Subcutaneous abdominal adipose tissue (tissue), 5 donors: ENCODE data around the gene POLDIP3.
"Not testable (repeated sequence)": the region's sequence is repeated elsewhere in the genome, so short reads cannot be mapped to it uniquely, and the experiment has no call there.

ENCODE experiments used
- H3K27ac ChIP-seq: one replicate; pipeline ENCODE4 v1.7.0; 2013; ENCODE audit warnings: low read depth, mild to moderate bottlenecking, inconsistent platforms, low read length, moderate library complexity
- H3K27me3 ChIP-seq, 5 donors: one replicate each; pipeline ENCODE4 v1.7.0; 2013; ENCODE audit warnings: low read length in 5 of 5, inconsistent platforms in 1 of 5; ENCODE audit not compliant: control insufficient read depth in 5 of 5, insufficient read depth in 4 of 5
- H3K36me3 ChIP-seq, 5 donors: one replicate each; pipeline ENCODE4 v1.7.0; 2013; ENCODE audit warnings: low read length in 5 of 5; ENCODE audit not compliant: control insufficient read depth in 5 of 5, insufficient read depth in 5 of 5
- H3K4me1 ChIP-seq, 5 donors: one replicate each; pipeline ENCODE4 v1.7.0; 2013; ENCODE audit warnings: low read length in 5 of 5, mild to moderate bottlenecking in 3 of 5, moderate library complexity in 1 of 5; ENCODE audit not compliant: control insufficient read depth in 5 of 5, insufficient read depth in 5 of 5
- H3K4me3 ChIP-seq, 5 donors: one replicate each; pipeline ENCODE4 v1.7.0; 2013; ENCODE audit warnings: low read length in 5 of 5, low read depth in 1 of 5
- H3K9ac ChIP-seq, 5 donors: one replicate each; pipeline ENCODE4 v1.7.0; 2013; ENCODE audit warnings: low read length in 5 of 5, mild to moderate bottlenecking in 4 of 5, moderate library complexity in 3 of 5
- H3K9me3 ChIP-seq, 5 donors: one replicate each; pipeline ENCODE4 v1.7.0; 2013; ENCODE audit warnings: low read length in 5 of 5; ENCODE audit not compliant: control insufficient read depth in 5 of 5
- donor health status: healthy.
- donor health status: healthy.
- donor health status: healthy.
- donor health status: healthy.
- donor health status: healthy.

POLDIP3 gene

GRCh38 chr22:42565956-42566355 lies 48.7 kb downstream of the POLDIP3 start:
- Histone ChIP-seq H3K27ac (no peak overlapping the region), H3K9ac (no peak overlapping the region), H3K27me3 (no peaks in the 10 kb centered on the region), H3K9me3 (no peaks in the 10 kb centered on the region), H3K4me1 (peaks cover 0 to 10% (median 0%) of the 10 kb centered on the region in 5 donors), H3K4me3 (no peak overlapping the region), H3K36me3 (peaks cover 0 to 22% (median 3%) of the 10 kb centered on the region in 5 donors)

DNA sequence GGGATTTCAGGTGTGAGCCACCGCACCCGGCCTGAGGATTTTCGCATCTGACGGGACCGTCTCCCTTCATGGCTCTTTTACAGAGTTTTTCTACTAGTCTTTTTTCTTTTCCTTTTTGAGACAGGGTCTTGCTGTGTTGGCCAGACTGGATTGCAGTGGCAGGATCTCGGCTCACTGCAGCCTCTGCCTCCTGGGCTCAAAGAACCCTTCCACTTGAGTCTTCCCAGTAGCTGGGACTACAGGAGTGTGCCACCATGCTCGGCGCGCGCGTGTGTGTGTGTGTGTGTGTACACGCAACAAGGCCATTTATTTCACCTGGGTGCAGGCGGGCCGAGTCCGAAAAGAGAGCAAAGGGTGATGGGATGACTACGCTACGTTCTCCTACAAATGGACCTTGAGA lies 50.0 kb downstream of the POLDIP3 start:
- Histone ChIP-seq H3K4me1 (peaks cover 0 to 10% (median 0%) of the 10 kb centered on the region in 5 donors), H3K9ac (no peak overlapping the region), H3K9me3 (no peaks in the 10 kb centered on the region), H3K36me3 (peaks cover 0 to 11% (median 2%) of the 10 kb centered on the region in 5 donors), H3K4me3 (no peak overlapping the region), H3K27ac (no peak overlapping the region), H3K27me3 (no peaks in the 10 kb centered on the region)

GRCh38 chr22:42563943-42564342 lies 50.7 kb downstream of the POLDIP3 start:
- not testable (repeated sequence) for H3K9me3 ChIP-seq, H3K9ac ChIP-seq, H3K4me1 ChIP-seq, H3K36me3 ChIP-seq, H3K4me3 ChIP-seq, H3K27ac ChIP-seq, H3K27me3 ChIP-seq

DNA sequence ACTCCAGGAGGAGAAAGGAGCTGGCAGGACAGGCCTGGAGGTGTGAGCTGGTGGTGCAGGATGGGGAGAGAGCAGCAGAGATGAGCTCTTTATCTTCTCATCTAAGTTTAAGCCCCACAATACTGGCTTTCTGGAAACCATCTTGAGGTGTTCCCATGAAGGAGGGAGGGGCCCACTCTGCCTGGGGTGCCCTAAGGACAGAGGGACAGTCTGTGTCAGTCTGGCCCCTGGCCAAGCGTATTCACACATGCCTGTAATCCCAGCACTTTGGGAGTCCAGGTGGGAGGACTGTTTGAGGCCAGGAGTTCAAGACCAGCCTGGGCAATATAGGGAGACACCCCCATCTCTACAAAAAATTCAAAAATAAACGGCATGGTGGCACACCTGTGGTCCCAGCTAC lies 52.0 kb downstream of the POLDIP3 start:
- peaks cover 0 to 8% (median 0%) of the 10 kb centered on the region in 5 donors for H3K36me3 ChIP-seq
- H3K9me3 ChIP-seq = no peaks in the 10 kb centered on the region
- H3K9ac ChIP-seq = no peak overlapping the region
- H3K27me3 ChIP-seq = no peaks in the 10 kb centered on the region
- H3K4me3 ChIP-seq = no peak overlapping the region
- peaks cover 0 to 10% (median 0%) of the 10 kb centered on the region in 5 donors for H3K4me1 ChIP-seq
- no peak overlapping the region for H3K27ac ChIP-seq

DNA sequence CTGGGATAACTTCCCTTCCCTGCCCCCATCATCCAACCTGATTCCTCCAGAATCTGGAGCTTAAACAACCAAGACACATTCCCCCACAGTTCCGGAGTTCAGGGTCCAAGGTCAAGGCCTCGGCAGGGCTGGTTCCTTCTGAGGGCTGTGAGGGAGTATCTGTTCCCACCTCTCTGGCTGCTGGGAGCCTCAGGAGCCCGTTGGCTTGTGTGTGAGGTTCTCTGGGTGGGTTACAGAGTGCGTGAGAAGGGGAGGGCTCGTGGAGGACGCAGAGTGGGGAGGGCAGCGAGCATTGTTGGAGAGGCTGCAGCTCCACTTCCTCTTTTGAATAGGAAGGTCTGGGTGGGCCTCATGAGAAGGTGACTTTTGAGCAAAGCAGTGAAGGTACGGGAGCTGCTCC lies 52.4 kb downstream of the POLDIP3 start:
- Histone ChIP-seq H3K9ac (no peak overlapping the region), H3K27ac (no peak overlapping the region), H3K4me1 (peaks cover 0 to 10% (median 0%) of the 10 kb centered on the region in 5 donors), H3K27me3 (no peaks in the 10 kb centered on the region), H3K36me3 (peaks cover 0 to 8% (median 0%) of the 10 kb centered on the region in 5 donors), H3K9me3 (no peaks in the 10 kb centered on the region), H3K4me3 (no peak overlapping the region)

- Histone ChIP-seq H3K9ac (no peak overlapping the region), H3K36me3 (peaks cover 0 to 8% (median 0%) of the 10 kb centered on the region in 5 donors), H3K27ac (no peak overlapping the region), H3K27me3 (no peaks in the 10 kb centered on the region), H3K4me1 (peaks cover 0 to 10% (median 0%) of the 10 kb centered on the region in 5 donors), H3K9me3 (no peaks in the 10 kb centered on the region), H3K4me3 (no peak overlapping the region)
These were observed 52.8 kb downstream of the POLDIP3 start for GRCh38 chr22:42561856-42562255.

GRCh38 chr22:42560781-42561180 lies 53.9 kb downstream of the POLDIP3 start:
- no peaks in the 10 kb centered on the region for H3K27me3 ChIP-seq
- peaks cover 0 to 10% (median 0%) of the 10 kb centered on the region in 5 donors for H3K4me1 ChIP-seq
- no peak overlapping the region for H3K27ac ChIP-seq
- no peak overlapping the region for H3K4me3 ChIP-seq
- no peaks in the 10 kb centered on the region for H3K9me3 ChIP-seq
- peaks cover 0 to 3% (median 0%) of the 10 kb centered on the region in 5 donors for H3K36me3 ChIP-seq
- H3K9ac ChIP-seq = no peak overlapping the region

- Histone ChIP-seq H3K9ac (no peak overlapping the region), H3K4me1 (peaks cover 0 to 10% (median 0%) of the 10 kb centered on the region in 5 donors), H3K9me3 (no peaks in the 10 kb centered on the region), H3K27me3 (no peaks in the 10 kb centered on the region), H3K36me3 (no peaks in the 10 kb centered on the region), H3K4me3 (no peak overlapping the region), H3K27ac (no peak overlapping the region)
These were observed 54.3 kb downstream of the POLDIP3 start for GRCh38 chr22:42560381-42560780.

- Histone ChIP-seq H3K9ac (peak within 1 kb of the TSS in 4 of 5 donors; percentile 52 to 84 (median 62)), H3K27ac (no peak within 1 kb of the TSS), H3K4me3 (peak within 1 kb of the TSS; percentile 50 to 82 (median 71))
These were observed 61.0 kb downstream of the POLDIP3 start, which contains the start of gene SERHL2 for GRCh38 chr22:42553475-42554361. SERHL2 (plus strand) TSS chr22:42553956; CDS start chr22:42554021, 65 bp downstream.

GRCh38 chr22:42552294-42552647 lies 62.4 kb downstream of the POLDIP3 start:
- H3K27ac ChIP-seq, H3K9ac ChIP-seq, H3K4me3 ChIP-seq, H3K36me3 ChIP-seq, H3K9me3 ChIP-seq, H3K27me3 ChIP-seq: not testable (repeated sequence)
- peaks cover 0 to 14% (median 10%) of the 10 kb centered on the region in 5 donors for H3K4me1 ChIP-seq

More at GRCh38 chr22:42553475-42554361, 61.0 kb downstream of the POLDIP3 start, which contains the start of gene SERHL2:
- H3K36me3 ChIP-seq = no peaks in the 10 kb centered on the region
- peaks cover 0 to 7% (median 0%) of the 10 kb centered on the region in 5 donors for H3K27me3 ChIP-seq
- peaks cover 0 to 14% (median 10%) of the 10 kb centered on the region in 5 donors for H3K4me1 ChIP-seq
- peaks cover 0 to 3% (median 0%) of the 10 kb centered on the region in 5 donors for H3K9me3 ChIP-seq
